Activated T-helper 9 cell treated with anti-CD3 and anti-CD28 coated beads, Interleukin-2, amount 50 U/mL, for 16 hours (primary cell): ENCODE results near the gene WWP2.
"Not testable (repeated sequence)": the region's sequence is repeated elsewhere in the genome, so short reads cannot be mapped to it uniquely, and the experiment has no call there.

Experiments used
- DNase-seq: peaks from one replicate; pipeline ENCODE4 v3.0.0-alpha.2; 2020; ENCODE audit warnings: low read depth

The WWP2 gene

DNA sequence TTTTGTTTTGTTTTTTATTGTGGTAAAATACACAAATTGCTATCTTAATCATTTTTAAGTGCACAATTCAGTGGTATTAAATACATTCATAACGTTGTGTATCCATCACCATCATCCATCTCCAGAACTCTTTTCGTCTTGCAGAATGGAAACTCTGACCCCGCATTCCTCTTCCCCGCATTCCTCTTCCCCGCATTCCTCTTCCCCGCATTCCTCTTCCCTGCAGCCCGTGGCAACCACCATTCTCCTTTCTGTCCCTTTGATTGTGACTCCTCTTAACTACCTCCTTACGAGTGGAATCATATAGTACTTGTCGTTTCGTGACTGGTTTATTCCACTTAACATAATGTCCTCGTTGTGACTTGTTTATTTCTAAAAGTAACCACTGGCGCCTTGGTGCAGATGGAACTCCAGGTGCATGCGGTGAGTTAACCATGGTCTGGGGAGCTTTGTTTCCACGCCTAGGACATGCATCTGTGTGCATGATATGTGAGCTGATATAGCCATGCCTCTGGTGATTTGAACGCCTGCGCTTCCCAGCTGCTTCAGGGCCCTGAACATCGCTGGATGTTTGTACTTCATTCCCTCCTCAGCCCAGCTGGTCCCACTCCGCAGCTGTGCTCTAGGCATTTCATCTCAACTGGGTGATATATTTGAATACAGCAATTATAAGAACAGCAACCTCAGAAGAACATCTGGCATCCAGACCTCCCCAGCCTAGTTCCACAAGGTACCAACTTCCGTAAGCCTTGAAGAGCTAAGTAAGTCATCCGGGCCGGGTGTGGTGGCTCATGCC lies 181.3 kb downstream of the WWP2 start:
- DNase-seq = not testable (repeated sequence)

DNA sequence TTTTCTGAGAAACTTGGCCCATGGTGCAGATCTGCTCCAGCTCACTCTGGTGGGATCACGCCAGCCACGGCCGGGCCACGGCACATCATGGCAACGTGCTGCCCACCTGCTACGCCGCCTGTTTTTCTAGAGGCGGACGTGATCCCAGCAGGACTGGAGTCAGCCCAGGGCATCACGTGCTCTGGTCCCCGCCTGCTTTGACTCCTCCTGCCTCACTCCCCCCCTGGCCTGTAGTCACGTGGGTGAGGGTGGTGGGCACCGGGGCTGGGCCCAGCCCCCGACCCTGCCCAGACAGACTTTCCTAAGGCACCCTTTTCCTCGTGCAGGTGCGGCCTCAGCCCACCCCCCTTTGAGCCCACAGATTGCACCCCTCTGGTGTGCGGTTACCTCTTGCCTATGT lies 188.3 kb downstream of the WWP2 start:
- DNase-seq = not testable (repeated sequence)

- not testable (repeated sequence) for DNase-seq
These were observed 189.0 kb downstream of the WWP2 start, which contains the start of gene CLEC18A for GRCh38 chr16:69951017-69951671. CLEC18A (plus strand) TSS chr16:69951334; CDS start chr16:69951367, 33 bp downstream.

DNA sequence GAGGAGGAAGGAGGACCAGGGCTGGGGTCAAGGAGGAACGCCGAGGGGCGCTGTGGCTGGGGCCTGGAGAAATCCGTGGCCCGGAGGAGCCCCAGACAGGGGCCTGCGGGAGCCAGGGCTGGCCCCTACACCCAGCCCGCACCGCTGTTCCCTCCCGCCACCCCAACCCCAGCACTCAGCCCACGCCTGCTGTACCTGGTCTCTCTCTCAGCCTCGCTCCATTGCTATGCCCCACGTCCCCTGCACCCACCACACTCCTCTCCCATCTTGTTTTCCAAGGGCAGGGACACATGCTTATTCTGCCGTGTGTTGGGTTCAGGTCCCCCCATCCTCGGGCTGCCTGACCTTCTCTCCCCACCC lies 189.5 kb downstream of the WWP2 start:
- DNase-seq = not testable (repeated sequence)

DNA sequence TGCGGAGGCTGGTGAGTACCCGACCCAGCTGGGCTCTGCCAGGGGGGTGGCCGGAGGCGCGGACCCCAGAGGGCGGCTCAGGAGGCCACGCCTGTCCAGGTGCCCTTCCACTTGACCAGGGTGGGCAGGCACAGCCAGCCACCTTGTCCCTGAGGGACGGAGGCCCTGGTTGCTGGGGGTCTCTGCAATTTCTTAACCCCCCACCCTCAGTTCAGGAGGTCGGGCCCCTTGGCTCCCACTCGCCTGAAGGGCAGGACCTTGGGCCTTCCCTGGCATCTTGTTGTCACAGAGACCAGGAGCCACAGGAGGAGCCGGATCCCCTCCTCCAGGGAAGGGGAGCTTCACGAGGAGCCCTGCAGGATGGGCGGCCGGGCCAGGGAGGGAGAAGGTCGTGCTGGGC lies 190.0 kb downstream of the WWP2 start:
- not testable (repeated sequence) for DNase-seq

- not testable (repeated sequence) for DNase-seq
These were observed 190.6 kb downstream of the WWP2 start for GRCh38 chr16:69952572-69953355.

- DNase-seq = not testable (repeated sequence)
These were observed 192.1 kb downstream of the WWP2 start for GRCh38 chr16:69954241-69954640.

GRCh38 chr16:69963312-69963711 lies 201.2 kb downstream of the WWP2 start:
- not testable (repeated sequence) for DNase-seq

DNA sequence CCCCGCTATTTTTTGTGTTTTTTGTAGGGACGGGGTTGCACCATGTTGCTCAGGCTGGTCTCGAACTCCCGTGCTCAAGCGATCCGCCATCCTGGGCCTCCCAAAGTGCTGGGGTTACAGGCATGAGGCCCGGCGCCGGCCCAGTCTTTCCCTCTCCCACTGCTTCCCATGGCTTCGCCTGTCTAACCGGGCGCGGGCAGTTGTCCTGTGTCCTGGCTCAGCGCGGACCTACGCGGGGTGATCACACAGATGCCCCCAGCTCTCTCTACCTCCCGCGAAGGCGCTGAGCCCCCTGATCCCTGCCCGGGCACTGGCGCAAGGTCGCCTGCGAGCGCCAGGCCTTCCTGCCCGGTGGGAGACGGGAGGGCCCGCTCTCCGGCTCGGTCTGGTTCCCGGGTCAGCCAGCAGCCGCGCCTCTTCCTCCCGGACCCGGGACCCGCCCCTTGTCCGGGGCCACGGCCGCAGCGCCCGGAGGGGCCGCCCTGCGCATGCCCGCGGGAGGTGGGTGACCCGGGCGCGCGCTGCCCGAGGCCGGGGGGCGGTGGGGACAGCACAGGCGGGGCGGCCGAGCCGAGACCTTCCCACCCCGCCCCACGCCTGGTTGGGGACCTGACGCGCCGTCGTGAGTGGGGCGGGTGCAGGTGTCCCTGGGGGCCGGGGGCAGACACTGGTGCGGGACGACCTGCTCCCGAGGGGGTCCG lies 203.0 kb downstream of the WWP2 start:
- DNase-seq = not testable (repeated sequence)

DNA sequence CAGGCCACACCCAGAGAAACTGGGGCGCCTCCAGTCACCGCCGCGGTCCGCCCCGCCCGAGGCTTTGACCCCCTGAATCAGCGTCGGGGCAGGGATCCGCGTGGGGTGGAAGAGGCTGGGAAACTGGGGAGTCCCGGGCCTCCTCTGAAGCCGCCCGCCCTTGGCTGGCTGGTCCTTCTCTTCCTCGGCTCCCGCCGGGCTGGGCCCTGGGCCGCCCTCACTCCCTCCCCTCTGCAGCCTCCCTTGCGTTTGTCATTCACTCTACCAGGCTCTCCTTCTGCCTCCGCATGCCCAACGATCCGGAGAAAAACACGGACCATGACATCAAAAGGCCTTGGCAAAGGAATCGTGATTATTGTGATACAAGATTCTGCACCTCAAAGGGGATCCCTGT lies 203.5 kb downstream of the WWP2 start:
- DNase-seq = not testable (repeated sequence)

GRCh38 chr16:69967688-69968087 lies 205.6 kb downstream of the WWP2 start:
- DNase-seq = not testable (repeated sequence)

DNA sequence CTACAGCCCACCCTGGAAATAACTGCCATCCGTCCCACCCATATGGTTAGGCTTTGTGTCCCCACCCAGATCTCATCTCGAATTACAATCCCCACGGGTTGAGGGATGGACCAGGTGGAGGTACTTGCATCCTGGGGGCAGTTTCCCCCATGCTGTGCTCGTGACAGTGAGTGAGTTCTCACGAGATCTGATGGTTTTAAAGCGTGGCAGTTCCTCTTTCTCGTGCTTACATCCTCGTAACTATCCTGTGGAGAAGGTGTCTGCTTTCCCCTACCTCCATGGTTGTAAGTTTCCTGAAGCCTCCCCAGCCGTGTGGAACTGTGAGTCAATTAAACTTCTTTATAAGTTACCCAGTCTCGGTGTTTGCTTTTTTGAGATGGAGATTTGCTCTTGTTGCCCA lies 206.0 kb downstream of the WWP2 start:
- DNase-seq = not testable (repeated sequence)

DNA sequence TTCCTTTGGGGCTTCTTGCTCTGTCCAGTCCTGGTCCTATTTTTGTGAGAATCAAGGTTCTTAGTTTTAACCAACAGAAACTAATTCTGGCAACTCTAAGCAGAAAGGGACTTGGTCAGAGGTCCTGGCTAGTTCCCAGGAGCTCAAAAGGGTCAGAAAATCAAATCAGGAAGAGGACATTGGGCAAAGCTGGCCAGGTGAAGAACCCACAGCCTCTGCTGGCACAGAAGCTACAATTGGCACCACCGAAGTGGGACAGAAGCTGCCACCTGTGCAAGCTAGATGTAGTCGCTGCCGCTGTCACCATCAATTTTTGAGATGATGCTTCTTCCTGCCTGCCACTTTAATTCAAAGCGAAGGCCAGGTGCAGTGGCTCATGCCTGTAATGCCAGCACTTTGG lies 207.5 kb downstream of the WWP2 start:
- not testable (repeated sequence) for DNase-seq

GRCh38 chr16:69972120-69972519 lies 210.0 kb downstream of the WWP2 start:
- DNase-seq = not testable (repeated sequence)

DNA sequence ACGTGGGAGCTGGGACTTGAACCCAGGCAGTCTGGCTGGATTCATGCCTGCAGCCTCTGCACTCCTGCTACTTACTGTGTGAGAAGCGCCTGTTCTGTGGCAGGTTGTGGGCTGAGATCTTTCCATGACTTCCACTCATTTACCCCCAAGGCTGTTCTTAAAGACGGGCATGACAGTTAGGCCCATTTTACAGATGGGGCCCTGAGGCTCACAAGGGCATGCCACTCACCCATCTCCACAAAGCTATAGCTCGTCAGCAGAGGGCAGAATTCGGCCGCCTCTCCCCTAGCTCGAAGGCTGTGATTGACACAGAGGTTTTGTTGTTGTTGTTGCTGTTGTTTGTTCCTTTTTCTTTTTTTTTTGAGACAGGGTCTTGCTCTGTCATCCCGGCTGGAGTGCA lies 210.8 kb downstream of the WWP2 start:
- DNase-seq = not testable (repeated sequence)

- not testable (repeated sequence) for DNase-seq
These were observed 223.1 kb downstream of the WWP2 start for GRCh38 chr16:69985196-69985595.
